GM18517 (cell line): ENCODE results near the gene SMIM7.

ENCODE experiments used
- ATAC-seq: cut with Tn5 transposase; IDR thresholded peaks from one replicate; pipeline ENCODE4 v1.9.1; 2021; ENCODE audit warnings: mild to moderate bottlenecking, moderate library complexity; ENCODE audit not compliant: unreplicated experiment

Gene SMIM7

GRCh38 chr19:16596399-16596798 is 63.5 kb downstream of the SMIM7 start:
- ATAC-seq, result no peak
